ENCODE data around the gene MEGF11.

Gene MEGF11

GRCh38 chr15:66236806-66237375, 16.7 kb downstream of the MEGF11 start:
- Mint-ChIP-seq H3K4me1 (no peaks in the 10 kb centered on the region), H3K27ac (no peak overlapping the region), H3K4me3 (no peak overlapping the region), H3K27me3 (peaks cover 29% of the 10 kb centered on the region), H3K9me3 (no peaks in the 10 kb centered on the region)
- no peak for DNase-seq
- no peak for ATAC-seq

GRCh38 chr15:66235866-66236265, 17.7 kb downstream of the MEGF11 start:
- DNase-seq (no peak), ATAC-seq (no peak)
- H3K4me3 Mint-ChIP-seq: no peak overlapping the region

DNA sequence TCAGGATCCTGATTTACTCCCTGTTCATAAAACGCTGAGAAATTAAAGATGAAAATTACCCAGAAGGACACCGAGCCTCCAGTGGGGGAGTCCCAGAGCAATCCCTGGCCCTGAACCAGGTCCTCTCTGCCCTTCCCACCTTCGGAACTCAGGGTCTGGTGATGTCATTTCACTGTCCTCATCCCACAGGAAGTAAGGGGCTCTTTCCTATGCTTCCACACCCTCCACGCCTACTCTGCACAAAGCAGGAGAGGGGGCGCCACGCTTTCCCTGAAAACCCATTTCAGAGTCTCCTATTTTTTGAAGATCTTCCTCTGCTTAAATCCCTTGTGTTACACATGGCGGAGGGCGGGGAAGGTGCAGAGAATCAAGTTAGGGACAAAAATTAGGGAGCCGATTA, 18.8 kb downstream of the MEGF11 start:
- H3K27ac Mint-ChIP-seq: no peak overlapping the region
- no peak for ATAC-seq
- no peak for DNase-seq
- H3K9me3 Mint-ChIP-seq: no peaks in the 10 kb centered on the region
- H3K27me3 Mint-ChIP-seq: peaks cover 26% of the 10 kb centered on the region
- no peak overlapping the region for H3K4me3 Mint-ChIP-seq
- no peaks in the 10 kb centered on the region for H3K4me1 Mint-ChIP-seq

More at GRCh38 chr15:66235866-66236265, 17.7 kb downstream of the MEGF11 start:
- Mint-ChIP-seq H3K27me3 (peaks cover 29% of the 10 kb centered on the region), H3K27ac (no peak overlapping the region), H3K9me3 (no peaks in the 10 kb centered on the region), H3K4me1 (no peaks in the 10 kb centered on the region)

- Mint-ChIP-seq H3K4me3 (no peak overlapping the region), H3K27ac (no peak overlapping the region), H3K27me3 (peaks cover 28% of the 10 kb centered on the region), H3K4me1 (no peaks in the 10 kb centered on the region), H3K9me3 (no peaks in the 10 kb centered on the region)
- DNase-seq (no peak), ATAC-seq (no peak)
Observed at GRCh38 chr15:66233487-66234415, 19.8 kb downstream of the MEGF11 start.

- Mint-ChIP-seq H3K27me3 (peaks cover 37% of the 10 kb centered on the region), H3K4me1 (no peaks in the 10 kb centered on the region), H3K9me3 (no peaks in the 10 kb centered on the region), H3K27ac (no peak overlapping the region), H3K4me3 (no peak overlapping the region)
- DNase-seq (no peak), ATAC-seq (no peak)
Observed at GRCh38 chr15:66232267-66232625, 21.3 kb downstream of the MEGF11 start.

GRCh38 chr15:66231394-66232266, 21.9 kb downstream of the MEGF11 start:
- Mint-ChIP-seq H3K4me3 (no peak overlapping the region), H3K4me1 (no peaks in the 10 kb centered on the region), H3K27me3 (peaks cover 31% of the 10 kb centered on the region), H3K27ac (peak overlapping the region in 1 of 2 donors; percentile 21), H3K9me3 (no peaks in the 10 kb centered on the region)
- no peak for ATAC-seq
- no peak for DNase-seq

GRCh38 chr15:66229790-66230465, 23.6 kb downstream of the MEGF11 start:
- Mint-ChIP-seq H3K4me1 (no peaks in the 10 kb centered on the region), H3K27me3 (peaks cover 17% of the 10 kb centered on the region), H3K27ac (no peak overlapping the region), H3K4me3 (no peak overlapping the region), H3K9me3 (no peaks in the 10 kb centered on the region)
- DNase-seq (no peak), ATAC-seq (no peak)

GRCh38 chr15:66228807-66229735, 24.5 kb downstream of the MEGF11 start:
- Mint-ChIP-seq H3K27me3 (peaks cover 17% of the 10 kb centered on the region), H3K4me3 (no peak overlapping the region), H3K4me1 (no peaks in the 10 kb centered on the region), H3K9me3 (no peaks in the 10 kb centered on the region), H3K27ac (no peak overlapping the region)
- ATAC-seq (no peak), DNase-seq (no peak)

GRCh38 chr15:66226736-66227135, 26.8 kb downstream of the MEGF11 start:
- Mint-ChIP-seq H3K27me3 (peaks cover 25% of the 10 kb centered on the region), H3K4me1 (no peaks in the 10 kb centered on the region), H3K4me3 (no peak overlapping the region), H3K27ac (no peak overlapping the region), H3K9me3 (no peaks in the 10 kb centered on the region)
- DNase-seq (no peak), ATAC-seq (no peak)

DNA sequence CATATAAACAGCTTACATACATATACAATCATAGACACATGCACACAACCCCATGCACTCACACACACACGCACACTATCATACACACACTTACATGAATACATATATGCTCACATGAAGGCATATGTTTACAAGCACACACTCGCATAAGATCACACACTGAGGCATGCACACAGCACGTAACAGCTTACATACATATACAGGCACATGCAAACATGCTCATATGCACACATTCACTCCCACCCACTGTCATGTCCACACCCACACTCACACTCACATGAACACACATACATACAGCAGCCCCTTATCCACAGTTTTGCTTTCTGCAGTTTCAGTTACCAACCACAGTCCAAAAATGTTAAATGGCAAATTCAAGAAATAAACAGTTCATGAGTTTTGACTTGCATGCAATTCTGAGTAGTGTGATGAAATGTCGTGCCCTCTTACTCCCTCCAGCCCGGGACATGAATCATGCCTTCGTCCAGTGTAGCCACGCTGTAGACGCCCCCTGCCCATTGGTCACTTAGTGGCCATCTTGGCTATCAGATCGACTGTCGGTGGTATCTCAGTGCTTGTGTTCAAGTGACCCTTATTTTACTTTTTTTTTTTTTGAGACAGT, 27.8 kb downstream of the MEGF11 start:
- Mint-ChIP-seq H3K9me3 (no peaks in the 10 kb centered on the region), H3K27me3 (peaks cover 34% of the 10 kb centered on the region), H3K4me3 (no peak overlapping the region), H3K4me1 (no peaks in the 10 kb centered on the region), H3K27ac (no peak overlapping the region)
- no peak for ATAC-seq
- no peak for DNase-seq

- H3K4me3 Mint-ChIP-seq: no peak overlapping the region
- H3K9me3 Mint-ChIP-seq: no peaks in the 10 kb centered on the region
- DNase-seq (no peak), ATAC-seq (no peak)
- H3K4me1 Mint-ChIP-seq: no peaks in the 10 kb centered on the region
- peaks cover 34% of the 10 kb centered on the region for H3K27me3 Mint-ChIP-seq
- no peak overlapping the region for H3K27ac Mint-ChIP-seq
Observed at GRCh38 chr15:66224946-66225345, 28.6 kb downstream of the MEGF11 start.

DNA sequence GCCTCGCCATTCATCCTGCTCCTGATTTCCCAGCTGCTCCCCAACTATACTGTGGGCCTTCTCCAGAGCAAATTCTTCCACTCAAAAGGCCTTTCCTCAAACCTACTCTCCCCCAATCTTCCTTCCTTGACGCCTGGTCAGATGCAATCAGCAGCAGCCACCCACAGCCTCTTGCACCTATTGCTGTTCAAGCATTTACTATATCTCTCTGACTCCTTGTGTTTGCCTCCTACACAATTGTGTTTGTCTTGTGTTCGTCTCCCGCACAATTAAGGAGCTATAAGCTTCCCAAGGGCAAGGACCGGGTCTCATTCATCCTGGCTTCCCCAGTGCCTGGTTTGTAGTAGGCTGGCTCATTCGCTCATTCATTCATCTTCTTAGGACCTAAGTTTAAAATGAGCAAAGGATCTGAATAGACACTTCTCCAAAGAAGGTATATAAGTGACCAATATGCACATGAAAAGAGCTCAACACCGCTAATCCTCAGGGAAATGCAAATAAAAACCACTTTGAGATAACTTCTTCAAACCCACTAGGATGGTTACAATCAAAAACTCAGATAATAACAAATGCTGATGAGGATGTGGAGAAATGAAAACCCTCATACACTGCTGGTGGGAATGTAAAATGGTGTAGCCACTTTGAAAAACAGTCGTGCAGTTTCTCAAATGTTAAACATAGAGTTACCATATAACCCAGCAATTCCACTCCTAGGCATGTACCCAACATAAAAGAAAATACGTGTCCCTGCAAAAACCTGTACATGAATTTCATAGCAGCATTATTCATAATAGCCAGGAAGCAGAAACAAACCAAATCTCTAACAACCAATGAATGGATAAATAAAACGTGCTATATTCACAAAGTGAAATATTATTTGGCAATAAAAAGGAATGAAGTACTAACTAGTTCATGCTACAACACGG, 31.0 kb downstream of the MEGF11 start:
- H3K9me3 Mint-ChIP-seq: no peaks in the 10 kb centered on the region
- H3K4me3 Mint-ChIP-seq: no peak overlapping the region
- DNase-seq (no peak), ATAC-seq (no peak)
- H3K27ac Mint-ChIP-seq: no peak overlapping the region
- H3K4me1 Mint-ChIP-seq: no peaks in the 10 kb centered on the region
- peaks cover 17% of the 10 kb centered on the region for H3K27me3 Mint-ChIP-seq

DNA sequence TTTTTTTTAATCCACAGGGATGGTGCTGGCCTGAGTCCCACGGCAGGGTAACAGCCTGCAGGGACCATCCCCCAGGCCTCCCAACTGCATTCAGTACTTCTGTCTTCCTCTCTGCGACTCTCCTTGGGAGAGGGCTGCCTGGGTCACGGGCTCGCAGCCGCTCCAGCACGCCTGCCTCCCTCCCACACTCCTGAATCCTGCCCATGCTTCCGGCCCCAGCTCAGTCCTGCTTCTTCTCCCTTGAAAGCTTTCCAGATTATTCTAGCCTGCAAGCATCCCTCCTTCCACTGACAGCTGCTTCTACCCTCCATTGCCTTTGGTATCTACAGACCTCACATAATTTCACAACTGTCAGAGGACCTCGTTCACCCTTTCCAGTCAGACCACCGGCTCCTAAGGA, 32.4 kb downstream of the MEGF11 start:
- no peak overlapping the region for H3K27ac Mint-ChIP-seq
- H3K4me3 Mint-ChIP-seq: no peak overlapping the region
- no peaks in the 10 kb centered on the region for H3K9me3 Mint-ChIP-seq
- no peaks in the 10 kb centered on the region for H3K4me1 Mint-ChIP-seq
- H3K27me3 Mint-ChIP-seq: peaks cover 17% of the 10 kb centered on the region
- no peak for DNase-seq
- ATAC-seq: no peak

All from stimulated activated naive CD8-positive, alpha-beta T cell treated with anti-CD3 and anti-CD28 coated beads, Interleukin-15, amount 100 ng/mL, for 72 hours (primary cell).